HepG2 (cell line): ENCODE measurements around the gene RILP. TPM values are rescaled to one million over a fixed set of nuclear protein-coding genes. Genes with fewer than 3 reads are reported as not detected.
A peak's percentile ranks its signal among the peaks of the same experiment; 100 is the strongest.

Experiments used
- CCAR2 ChIP-seq: fragments of 200-400 bp; formaldehyde crosslinking; optimal IDR thresholded peaks from 2 replicates; pipeline ENCODE3; 2018; ENCODE audit warnings: low read depth, mild to moderate bottlenecking, low read length, moderate library complexity
- CEBPG ChIP-seq: IDR thresholded peaks from 2 replicates; pipeline ENCODE4 v1.6.1; 2016
- HES4 ChIP-seq: sonication (generic); formaldehyde crosslinking; IDR thresholded peaks from 2 replicates; pipeline ENCODE4 v1.9.0; 2021; ENCODE audit warnings: mild to moderate bottlenecking, missing genetic modification reagents, borderline replicate concordance
- PCBP2 ChIP-seq: fragments of 200-400 bp; formaldehyde crosslinking; optimal IDR thresholded peaks from 2 replicates; pipeline ENCODE3; 2018; ENCODE audit warnings: low read length, low read depth; ENCODE audit not compliant: poor library complexity, severe bottlenecking
- THAP9 ChIP-seq: sonication (generic); formaldehyde crosslinking; IDR thresholded peaks from 2 replicates; pipeline ENCODE4; 2020; ENCODE audit warnings: missing genetic modification reagents, mild to moderate bottlenecking, borderline replicate concordance
- ZBTB40 ChIP-seq, 2 experiments: fragments of 450-650 bp in 1 of 2; sonication (generic) in 1 of 2; formaldehyde crosslinking in 1 of 2; IDR thresholded peaks; 2 replicates each; pipeline versions ENCODE4 v1.6.1 to v1.8.0; 2016 to 2022; ENCODE audit warnings: antibody characterized with exemption in 1 of 2, mild to moderate bottlenecking in 1 of 2, missing genetic modification reagents in 1 of 2
- ZNF598 ChIP-seq: sonication (generic); formaldehyde crosslinking; IDR thresholded peaks from 2 replicates; pipeline ENCODE4 v1.5.1; 2020; ENCODE audit warnings: mild to moderate bottlenecking, missing genetic modification reagents, borderline replicate concordance
- ZNF749 ChIP-seq: sonication (generic); formaldehyde crosslinking; IDR thresholded peaks from 2 replicates; pipeline ENCODE4 v1.8.0; 2022; ENCODE audit warnings: mild to moderate bottlenecking, missing genetic modification reagents, moderate library complexity, borderline replicate concordance
- ZNF75D ChIP-seq: sonication (generic); formaldehyde crosslinking; IDR thresholded peaks from 2 replicates; pipeline ENCODE4 v1.8.1; 2023; ENCODE audit warnings: missing genetic modification reagents, mild to moderate bottlenecking, borderline replicate concordance
- ZSCAN20 ChIP-seq: sonication (generic); formaldehyde crosslinking; IDR thresholded peaks from 2 replicates; pipeline ENCODE4 v1.4.0; 2020; ENCODE audit warnings: missing genetic modification reagents, mild to moderate bottlenecking, borderline replicate concordance
- polyA plus RNA-seq, 8 experiments: library from polyadenylated mRNA; depleted of rRNA in 3 of 8; stranded (reverse) in 7 of 8; unstranded in 1 of 8; fragments of >200 nt; fragmentation: Illumina TruSeq in 4 of 8; extraction: Trizol in 4 of 8; gene quantifications; 2 replicates each; pipeline versions ENCODE4 v1.2.1 to v1.2.3, GENCODE V29; 2011 to 2016; ENCODE audit warnings: low read depth in 4 of 8, missing spikeins in 1 of 8, mixed read lengths in 1 of 8; ENCODE audit not compliant: insufficient read depth in 1 of 8
- total RNA-seq, 5 experiments: library from RNA; depleted of rRNA; stranded (reverse); fragments of >200 nt; fragmentation: Illumina TruSeq; extraction: Trizol; gene quantifications; 2 replicates each; pipeline ENCODE4 v1.2.3, GENCODE V29; 2016; ENCODE audit warnings: low read depth in 1 of 5
- TF ChIP-seq, protein P1 (sequence below): sonication (generic); formaldehyde crosslinking; IDR thresholded peaks from 2 replicates; pipeline ENCODE4 v1.5.0; 2020; ENCODE audit warnings: missing genetic modification reagents
- TF ChIP-seq, protein P2 (sequence below): sonication (generic); formaldehyde crosslinking; IDR thresholded peaks from 2 replicates; pipeline ENCODE4 v1.4.0; 2020; ENCODE audit warnings: missing genetic modification reagents, borderline replicate concordance
- TF ChIP-seq, protein P3 (sequence below): IDR thresholded peaks from 2 replicates; pipeline ENCODE4 v1.6.1; 2016

Gene RILP
- total and polyA plus RNA-seq, 2 of the 13 experiments (the other 11 are each of a cell fraction or from before 2014, with no cell fraction given), result 6.6 to 8.1 TPM

DNA sequence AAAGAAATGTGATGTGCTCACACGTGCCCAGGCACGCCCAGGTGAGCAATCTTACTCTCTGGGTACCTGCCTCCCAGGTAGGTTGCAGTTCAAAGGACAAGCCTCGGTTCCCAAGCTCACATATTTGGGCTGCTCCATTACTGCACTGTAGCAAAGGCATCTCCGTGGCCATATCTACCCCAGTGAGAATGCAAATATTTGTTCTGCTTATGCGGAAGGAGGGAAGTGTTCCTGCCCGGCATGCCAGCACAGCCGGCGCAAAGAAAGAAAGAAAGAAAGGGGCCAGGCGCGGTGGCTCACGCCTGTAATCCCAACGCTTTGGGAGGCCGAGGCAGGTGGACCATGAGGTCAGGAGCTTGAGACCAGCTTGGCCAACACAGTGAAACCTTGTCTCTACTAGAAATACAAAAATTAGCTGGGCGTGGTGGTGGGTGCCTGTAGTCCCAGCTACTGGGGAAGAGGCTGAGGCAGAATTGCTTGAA lies 51.8 kb downstream of the RILP start (continued):
- TF ChIP-seq, protein P1, sequence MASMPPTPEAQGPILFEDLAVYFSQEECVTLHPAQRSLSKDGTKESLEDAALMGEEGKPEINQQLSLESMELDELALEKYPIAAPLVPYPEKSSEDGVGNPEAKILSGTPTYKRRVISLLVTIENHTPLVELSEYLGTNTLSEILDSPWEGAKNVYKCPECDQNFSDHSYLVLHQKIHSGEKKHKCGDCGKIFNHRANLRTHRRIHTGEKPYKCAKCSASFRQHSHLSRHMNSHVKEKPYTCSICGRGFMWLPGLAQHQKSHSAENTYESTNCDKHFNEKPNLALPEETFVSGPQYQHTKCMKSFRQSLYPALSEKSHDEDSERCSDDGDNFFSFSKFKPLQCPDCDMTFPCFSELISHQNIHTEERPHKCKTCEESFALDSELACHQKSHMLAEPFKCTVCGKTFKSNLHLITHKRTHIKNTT (CRISPR knock-in tag), result no peak
- TF ChIP-seq ZNF598 (CRISPR knock-in tag), result no peak
- TF ChIP-seq THAP9, result no peak; the same call in 1 of the 2 replicates
- TF ChIP-seq ZNF749 (CRISPR knock-in tag), result no peak
- TF ChIP-seq CCAR2, result no peak
- no peak for TF ChIP-seq ZBTB40 (IDR thresholded peaks at IDR 0.05)
- TF ChIP-seq ZBTB40 (CRISPR knock-in tag; IDR thresholded peaks at IDR 0.05), result no peak
- TF ChIP-seq HES4, result no peak
- TF ChIP-seq, protein P2, sequence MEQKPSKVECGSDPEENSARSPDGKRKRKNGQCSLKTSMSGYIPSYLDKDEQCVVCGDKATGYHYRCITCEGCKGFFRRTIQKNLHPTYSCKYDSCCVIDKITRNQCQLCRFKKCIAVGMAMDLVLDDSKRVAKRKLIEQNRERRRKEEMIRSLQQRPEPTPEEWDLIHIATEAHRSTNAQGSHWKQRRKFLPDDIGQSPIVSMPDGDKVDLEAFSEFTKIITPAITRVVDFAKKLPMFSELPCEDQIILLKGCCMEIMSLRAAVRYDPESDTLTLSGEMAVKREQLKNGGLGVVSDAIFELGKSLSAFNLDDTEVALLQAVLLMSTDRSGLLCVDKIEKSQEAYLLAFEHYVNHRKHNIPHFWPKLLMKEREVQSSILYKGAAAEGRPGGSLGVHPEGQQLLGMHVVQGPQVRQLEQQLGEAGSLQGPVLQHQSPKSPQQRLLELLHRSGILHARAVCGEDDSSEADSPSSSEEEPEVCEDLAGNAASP, result peak; percentile 62; the same call in 1 of the 2 replicates
- TF ChIP-seq CEBPG, result no peak; the same call in 1 of the 2 replicates
- TF ChIP-seq ZSCAN20, result no peak
- TF ChIP-seq PCBP2, result no peak
- TF ChIP-seq ZNF75D, result no peak
- TF ChIP-seq, protein P3, sequence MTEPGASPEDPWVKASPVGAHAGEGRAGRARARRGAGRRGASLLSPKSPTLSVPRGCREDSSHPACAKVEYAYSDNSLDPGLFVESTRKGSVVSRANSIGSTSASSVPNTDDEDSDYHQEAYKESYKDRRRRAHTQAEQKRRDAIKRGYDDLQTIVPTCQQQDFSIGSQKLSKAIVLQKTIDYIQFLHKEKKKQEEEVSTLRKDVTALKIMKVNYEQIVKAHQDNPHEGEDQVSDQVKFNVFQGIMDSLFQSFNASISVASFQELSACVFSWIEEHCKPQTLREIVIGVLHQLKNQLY (CRISPR knock-in tag), result peak; percentile 72
